D721Med (cell line): ENCODE results near the gene SKAP1.
"Not testable (repeated sequence)": the region's sequence is repeated elsewhere in the genome, so short reads cannot be mapped to it uniquely, and the experiment has no call there.

Experiments used
- DNase-seq: peaks from one replicate; pipeline ENCODE4 v3.0.0; 2011; ENCODE audit warnings: low spot score; ENCODE audit not compliant: insufficient read length
- FAIRE-seq: peaks from 2 replicates; lab custom pipeline; 2011; peaks lifted over from hg19 to GRCh38; lab: Jason Lieb, UNC
- CTCF ChIP-seq: IDR thresholded peaks from 2 replicates; pipeline ENCODE4 v1.5.1; 2012; ENCODE audit warnings: mild to moderate bottlenecking, control low read depth; ENCODE audit not compliant: insufficient read depth; ENCODE audit errors: missing control alignments

Gene SKAP1

GRCh38 chr17:48251950-48252349, 178.1 kb downstream of the SKAP1 start:
- TF ChIP-seq CTCF, result no peak
- FAIRE-seq (no peak), DNase-seq (no peak)

- TF ChIP-seq CTCF, result no peak
- FAIRE-seq, result no peak
- DNase-seq, result no peak
These were observed 179.1 kb downstream of the SKAP1 start for GRCh38 chr17:48250949-48251348.

- DNase-seq, FAIRE-seq: not testable (repeated sequence)
These were observed 180.0 kb downstream of the SKAP1 start for GRCh38 chr17:48250059-48250458.

- TF ChIP-seq CTCF, result no peak
- DNase-seq, result no peak
- FAIRE-seq, result no peak
These were observed 182.4 kb downstream of the SKAP1 start for GRCh38 chr17:48247603-48248002.

GRCh38 chr17:48247038-48247437, 183.0 kb downstream of the SKAP1 start:
- DNase-seq (no peak), FAIRE-seq (no peak)
- TF ChIP-seq CTCF, result no peak

GRCh38 chr17:48246612-48247011, 183.4 kb downstream of the SKAP1 start:
- DNase-seq (no peak), FAIRE-seq (no peak)
- TF ChIP-seq CTCF, result no peak

- not testable (repeated sequence) for FAIRE-seq
These were observed 184.5 kb downstream of the SKAP1 start for GRCh38 chr17:48245465-48246033.

GRCh38 chr17:48244814-48245213, 185.2 kb downstream of the SKAP1 start:
- DNase-seq, result no peak
- no peak for FAIRE-seq
- no peak for TF ChIP-seq CTCF

More at GRCh38 chr17:48245465-48246033, 184.5 kb downstream of the SKAP1 start:
- DNase-seq, result not testable (repeated sequence)
